DMS114 treated with DMSO at 0.1 percent for 48 hours (cell line): ENCODE data around the gene LINGO1.

ENCODE experiments used
- DNase-seq: peaks from one replicate; lab custom pipeline; 2025; ENCODE audit not compliant: unreplicated experiment; lab: John Stamatoyannopoulos, UW

Gene LINGO1

GRCh38 chr15:77633134-77633912 is 611 bp upstream of the LINGO1 start:
- peak; percentile 83 for DNase-seq

GRCh38 chr15:77631745-77632533 is 773 bp downstream of the LINGO1 start:
- DNase-seq, result no peak

GRCh38 chr15:77630956-77631744 is 1.6 kb downstream of the LINGO1 start:
- DNase-seq, result no peak

GRCh38 chr15:77630056-77630455 is 2.7 kb downstream of the LINGO1 start:
- DNase-seq, result no peak

- no peak for DNase-seq
These were observed 3.4 kb downstream of the LINGO1 start for GRCh38 chr15:77629070-77630030.

- no peak for DNase-seq
These were observed 4.7 kb downstream of the LINGO1 start for GRCh38 chr15:77628010-77628409.

GRCh38 chr15:77627581-77627980 is 5.1 kb downstream of the LINGO1 start:
- no peak for DNase-seq

- no peak for DNase-seq
These were observed 5.6 kb downstream of the LINGO1 start for GRCh38 chr15:77627067-77627466.

GRCh38 chr15:77626002-77626401 is 6.7 kb downstream of the LINGO1 start:
- DNase-seq, result no peak

- DNase-seq, result no peak
These were observed 7.3 kb downstream of the LINGO1 start for GRCh38 chr15:77625376-77625775.

GRCh38 chr15:77624868-77625267 is 7.8 kb downstream of the LINGO1 start:
- DNase-seq, result no peak

- DNase-seq, result no peak
These were observed 8.8 kb downstream of the LINGO1 start for GRCh38 chr15:77623755-77624524.

- no peak for DNase-seq
These were observed 9.6 kb downstream of the LINGO1 start for GRCh38 chr15:77622934-77623754.

- no peak for DNase-seq
These were observed 10.3 kb downstream of the LINGO1 start for GRCh38 chr15:77622209-77622933.

GRCh38 chr15:77621847-77622208 is 10.9 kb downstream of the LINGO1 start:
- no peak for DNase-seq

GRCh38 chr15:77620960-77621647 is 11.6 kb downstream of the LINGO1 start:
- DNase-seq, result no peak

- no peak for DNase-seq
These were observed 12.4 kb downstream of the LINGO1 start for GRCh38 chr15:77620297-77620696.

- DNase-seq, result no peak
These were observed 12.8 kb downstream of the LINGO1 start for GRCh38 chr15:77619883-77620282.
